ENCODE measurements around the gene SYT5.
"Not testable (repeated sequence)": the region's sequence is repeated elsewhere in the genome, so short reads cannot be mapped to it uniquely, and the experiment has no call there.

The SYT5 gene

GRCh38 chr19:55206664-55207500, 26.8 kb upstream of the SYT5 start:
- peak in 1 of 2 experiments; percentile 48 for DNase-seq

GRCh38 chr19:55202199-55202598, 22.1 kb upstream of the SYT5 start:
- not testable (repeated sequence) for DNase-seq

GRCh38 chr19:55199620-55200204, 19.6 kb upstream of the SYT5 start:
- DNase-seq: no peak

- no peak for DNase-seq
Measured at GRCh38 chr19:55198651-55199050, 18.6 kb upstream of the SYT5 start.

- DNase-seq: peak in 1 of 2 experiments; percentile 64
Measured at GRCh38 chr19:55197528-55197927, 17.4 kb upstream of the SYT5 start.

GRCh38 chr19:55196803-55197202, 16.7 kb upstream of the SYT5 start:
- DNase-seq: peak; percentile 37 to 55

- DNase-seq: no peak
Measured at GRCh38 chr19:55193481-55193880, 13.4 kb upstream of the SYT5 start.

- no peak for DNase-seq
Measured at GRCh38 chr19:55189403-55189835, 9.3 kb upstream of the SYT5 start.

- no peak for DNase-seq
Measured at GRCh38 chr19:55188625-55189024, 8.5 kb upstream of the SYT5 start.

- no peak for DNase-seq
Measured at GRCh38 chr19:55186080-55186479, 6.0 kb upstream of the SYT5 start.

GRCh38 chr19:55181740-55182139, 1.7 kb upstream of the SYT5 start:
- DNase-seq: no peak

GRCh38 chr19:55178781-55179599, 1.1 kb downstream of the SYT5 start:
- DNase-seq: peak; percentile 93 to 94

- DNase-seq: peak; percentile 36 to 49
Measured at GRCh38 chr19:55176076-55176475, 4.0 kb downstream of the SYT5 start.

GRCh38 chr19:55175117-55175867, 4.8 kb downstream of the SYT5 start:
- DNase-seq: peak; percentile 65 to 81

GRCh38 chr19:55174425-55175116, 5.5 kb downstream of the SYT5 start:
- DNase-seq: peak in 1 of 2 experiments; percentile 54

- DNase-seq: peak; percentile 79
Measured at GRCh38 chr19:55173714-55174409, 6.2 kb downstream of the SYT5 start.

- DNase-seq: no peak
Measured at GRCh38 chr19:55173186-55173713, 6.8 kb downstream of the SYT5 start.

- DNase-seq: no peak
Measured at GRCh38 chr19:55172741-55173140, 7.3 kb downstream of the SYT5 start.

- DNase-seq: not testable (repeated sequence)
Measured at GRCh38 chr19:55172318-55172717, 7.8 kb downstream of the SYT5 start.

GRCh38 chr19:55171440-55171839, 8.6 kb downstream of the SYT5 start:
- no peak for DNase-seq

GRCh38 chr19:55169136-55169535, 11.0 kb downstream of the SYT5 start:
- DNase-seq: no peak

Measured in NCI-H1930 (cell line).